NCI-H2196 treated with DMSO at 0.1 percent for 48 hours (cell line): ENCODE measurements around the gene STUB1.
"Not testable (repeated sequence)": the region's sequence is repeated elsewhere in the genome, so short reads cannot be mapped to it uniquely, and the experiment has no call there.

ENCODE experiments used
- DNase-seq: peaks from one replicate; lab custom pipeline; 2025; ENCODE audit not compliant: unreplicated experiment; lab: John Stamatoyannopoulos, UW

STUB1 gene

DNA sequence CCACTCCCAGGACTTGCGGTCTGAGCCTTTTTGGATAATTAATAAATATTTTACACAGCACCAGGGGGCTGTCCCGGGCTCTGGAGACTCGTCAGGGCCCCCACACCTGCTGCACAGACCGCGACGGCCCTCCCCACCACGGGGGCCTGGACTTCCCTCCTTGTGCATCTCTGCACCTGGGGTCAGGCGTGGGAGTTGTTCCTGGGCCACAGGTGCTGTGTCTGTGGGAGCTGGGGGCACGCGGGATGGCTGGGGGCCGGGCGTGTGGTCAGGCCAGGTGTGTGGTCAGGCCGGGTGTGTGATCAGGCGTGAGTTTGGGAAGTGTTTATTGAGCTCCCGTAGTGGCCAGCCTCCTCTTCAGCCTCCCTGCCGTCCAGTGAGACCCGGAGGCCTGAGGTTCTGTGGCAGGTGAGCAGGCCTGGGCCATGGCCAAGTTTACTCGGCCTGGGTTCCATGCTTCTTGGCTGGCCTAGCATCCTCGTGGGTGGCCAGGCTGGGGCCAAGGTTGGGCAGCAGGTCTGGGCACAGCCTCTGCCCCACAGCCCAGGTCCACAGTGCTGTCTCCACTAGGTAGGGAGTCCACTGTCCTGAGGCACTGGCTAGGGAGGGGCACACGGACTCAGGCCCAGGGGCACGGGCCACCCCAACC, 1.9 kb upstream of the STUB1 start:
- peak; percentile 21 for DNase-seq

DNA sequence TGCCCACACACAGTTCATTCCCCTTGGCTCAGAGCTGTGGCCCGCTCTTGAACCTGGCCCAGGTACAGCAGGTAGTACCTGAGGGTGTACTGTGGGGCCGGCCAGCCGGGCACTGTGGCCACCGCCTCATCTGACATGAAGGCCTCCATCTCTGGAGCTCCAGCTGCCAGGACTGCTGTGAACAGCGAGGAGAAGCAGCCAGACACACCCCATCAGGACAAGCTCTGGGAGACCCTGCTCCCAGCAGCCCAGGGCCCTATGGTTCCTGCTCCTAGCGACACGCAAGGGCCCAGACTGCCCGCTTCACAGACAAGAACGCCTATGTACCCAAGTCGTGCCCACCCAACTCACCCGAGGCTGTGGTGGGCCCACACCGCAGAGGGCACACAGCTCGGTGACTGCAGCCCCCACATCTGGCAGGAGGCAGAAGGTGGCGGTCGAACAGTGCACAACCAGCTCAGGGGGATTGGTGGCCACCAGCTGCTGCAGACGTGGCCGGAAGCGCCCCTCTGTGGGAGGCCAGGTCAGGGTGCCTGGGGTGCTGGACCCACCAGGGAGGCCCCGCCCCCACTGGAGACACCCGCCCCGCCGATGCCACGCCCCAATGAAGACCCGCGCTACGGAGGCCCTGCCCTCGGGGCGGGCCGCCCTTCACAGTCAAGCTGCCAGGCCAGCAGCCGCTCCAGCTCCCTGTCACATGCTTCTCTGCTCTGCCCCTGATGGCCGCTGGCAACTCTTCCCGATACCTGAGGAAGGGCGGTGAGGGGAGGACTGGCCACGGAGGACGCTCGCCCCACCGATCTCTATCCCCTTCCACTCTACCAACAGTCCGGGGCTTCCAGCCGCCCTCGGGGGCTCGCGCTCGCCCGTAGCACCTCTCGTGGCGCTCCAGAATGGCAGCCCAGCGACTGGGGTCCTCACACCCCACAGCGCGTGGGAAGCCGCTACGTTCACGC, 1.1 kb upstream of the STUB1 start:
- DNase-seq = peak; percentile 67

DNA sequence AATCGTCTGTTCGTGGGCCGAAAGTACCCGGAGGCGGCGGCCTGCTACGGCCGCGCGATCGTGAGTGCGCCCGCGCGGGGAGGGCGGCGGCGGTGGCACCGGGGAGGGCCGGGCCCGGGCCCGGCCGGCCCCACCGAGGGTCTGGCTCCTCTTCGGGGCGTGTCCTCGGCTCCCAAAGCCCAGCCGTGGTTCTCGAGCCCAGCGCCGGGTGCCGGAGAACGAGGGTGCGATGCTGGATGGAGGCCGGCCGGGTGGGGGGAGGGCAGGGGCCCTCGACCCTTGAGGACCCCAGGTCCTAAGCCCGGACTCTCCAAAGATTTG, 375 bp downstream of the STUB1 start:
- no peak for DNase-seq

DNA sequence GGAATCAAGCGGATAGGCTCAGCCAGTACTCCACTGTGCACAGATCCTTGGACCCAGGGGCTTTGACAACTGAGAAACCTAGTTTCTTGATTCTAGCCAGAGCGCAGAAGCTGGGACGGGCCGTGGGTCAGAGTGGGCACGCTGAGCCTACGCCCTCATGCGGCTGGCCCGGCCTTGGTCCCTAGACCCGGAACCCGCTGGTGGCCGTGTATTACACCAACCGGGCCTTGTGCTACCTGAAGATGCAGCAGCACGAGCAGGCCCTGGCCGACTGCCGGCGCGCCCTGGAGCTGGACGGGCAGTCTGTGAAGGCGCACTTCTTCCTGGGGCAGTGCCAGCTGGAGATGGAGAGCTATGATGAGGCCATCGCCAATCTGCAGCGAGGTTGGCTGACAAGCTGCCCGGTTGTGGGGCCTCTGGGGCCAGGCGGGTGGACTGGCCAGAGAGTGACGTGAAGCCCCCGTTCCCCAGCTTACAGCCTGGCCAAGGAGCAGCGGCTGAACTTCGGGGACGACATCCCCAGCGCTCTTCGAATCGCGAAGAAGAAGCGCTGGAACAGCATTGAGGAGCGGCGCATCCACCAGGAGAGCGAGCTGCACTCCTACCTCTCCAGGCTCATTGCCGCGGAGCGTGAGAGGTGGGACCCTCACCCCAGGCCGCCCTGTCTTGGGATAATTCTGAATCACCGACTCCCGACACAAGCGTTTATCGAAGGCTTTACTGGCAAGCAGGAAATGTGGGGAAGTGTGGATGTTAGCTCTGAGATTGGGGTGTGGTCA, 946 bp downstream of the STUB1 start:
- no peak for DNase-seq

DNA sequence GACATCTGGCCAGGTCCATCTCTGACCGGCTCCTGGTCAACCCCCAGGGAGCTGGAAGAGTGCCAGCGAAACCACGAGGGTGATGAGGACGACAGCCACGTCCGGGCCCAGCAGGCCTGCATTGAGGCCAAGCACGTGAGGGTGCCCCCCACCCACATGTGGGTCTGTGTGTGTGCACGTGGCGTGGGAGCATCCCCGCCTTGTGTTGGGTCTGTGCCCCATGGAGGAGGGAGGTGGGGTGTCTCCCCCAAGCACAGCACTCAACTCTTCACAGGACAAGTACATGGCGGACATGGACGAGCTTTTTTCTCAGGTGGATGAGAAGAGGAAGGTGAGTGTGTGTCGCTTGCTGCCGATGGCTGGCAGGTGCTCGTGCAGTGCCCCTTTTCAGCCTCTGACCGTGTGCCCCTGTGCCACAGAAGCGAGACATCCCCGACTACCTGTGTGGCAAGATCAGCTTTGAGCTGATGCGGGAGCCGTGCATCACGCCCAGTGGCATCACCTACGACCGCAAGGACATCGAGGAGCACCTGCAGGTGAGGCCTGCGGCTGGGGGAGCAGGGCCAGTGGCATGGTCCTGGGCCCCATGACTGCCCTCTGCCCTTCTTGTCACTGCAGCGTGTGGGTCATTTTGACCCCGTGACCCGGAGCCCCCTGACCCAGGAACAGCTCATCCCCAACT, 1.7 kb downstream of the STUB1 start:
- no peak for DNase-seq

DNA sequence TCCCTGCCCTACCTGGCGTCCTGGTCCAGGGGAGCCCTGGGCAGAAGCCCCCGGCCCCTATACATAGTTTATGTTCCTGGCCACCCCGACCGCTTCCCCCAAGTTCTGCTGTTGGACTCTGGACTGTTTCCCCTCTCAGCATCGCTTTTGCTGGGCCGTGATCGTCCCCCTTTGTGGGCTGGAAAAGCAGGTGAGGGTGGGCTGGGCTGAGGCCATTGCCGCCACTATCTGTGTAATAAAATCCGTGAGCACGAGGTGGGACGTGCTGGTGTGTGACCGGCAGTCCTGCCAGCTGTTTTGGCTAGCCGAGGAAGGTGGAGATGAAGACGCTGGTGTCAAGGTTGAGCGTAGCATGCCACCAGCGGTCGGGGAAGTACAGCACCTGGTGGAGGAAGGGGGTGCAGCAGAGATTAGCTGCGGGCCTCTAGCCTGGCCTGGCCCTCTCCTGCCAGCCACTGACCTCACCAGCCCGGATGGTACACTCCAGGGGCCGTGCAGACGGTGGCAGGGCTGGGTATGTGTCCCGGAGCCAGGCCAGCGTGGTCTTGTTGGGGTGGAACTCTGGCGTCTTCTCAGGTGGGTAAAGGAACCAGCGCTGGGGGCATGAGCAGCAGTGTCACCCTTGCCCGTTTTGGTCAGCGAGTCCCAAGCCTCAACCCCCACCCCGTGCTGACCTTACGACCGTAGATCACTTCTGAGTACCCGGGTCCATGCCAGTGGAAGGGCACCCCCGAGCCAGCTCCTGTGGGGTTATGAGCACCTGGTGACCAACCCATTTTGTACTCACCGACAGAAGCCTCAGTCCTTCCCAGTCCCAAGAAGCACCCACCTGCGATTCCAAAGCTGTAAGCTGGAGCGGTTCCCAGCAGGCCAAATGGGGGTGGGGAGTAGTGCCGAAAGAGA, 2.5 kb downstream of the STUB1 start:
- DNase-seq = no peak

DNA sequence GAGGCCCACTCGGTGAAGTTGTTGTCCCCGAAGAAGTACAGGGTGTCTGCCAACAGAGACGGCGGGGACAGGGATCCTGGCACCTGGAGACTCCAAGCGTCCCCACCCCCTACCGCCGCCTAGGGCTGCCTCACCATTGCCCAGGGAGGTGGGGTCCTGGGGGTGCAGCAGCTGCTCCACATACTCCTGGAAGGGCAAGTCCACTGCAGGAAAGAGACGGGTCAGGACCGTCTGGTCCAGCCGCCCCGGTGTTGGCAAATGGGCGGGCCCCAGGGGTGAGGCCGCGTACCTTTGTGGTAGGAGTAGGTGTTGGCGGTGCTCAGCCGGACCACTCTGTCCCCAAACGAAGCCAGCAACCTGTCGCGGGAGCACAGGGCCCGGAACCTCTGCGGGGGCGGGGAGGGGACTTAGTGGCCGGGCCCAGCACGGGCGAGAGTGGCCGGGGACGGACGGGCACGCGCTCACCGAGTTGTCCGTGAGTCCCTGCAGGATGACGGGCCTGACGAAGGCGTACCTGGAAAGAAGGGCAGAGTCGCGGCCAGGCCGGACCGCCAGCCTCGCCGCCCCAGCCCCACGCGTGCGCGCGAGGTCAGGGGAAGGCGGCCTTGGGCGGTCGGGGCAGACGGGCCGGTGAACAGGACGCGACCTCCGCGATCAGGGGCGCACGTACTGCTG, 3.3 kb downstream of the STUB1 start:
- DNase-seq = no peak

DNA sequence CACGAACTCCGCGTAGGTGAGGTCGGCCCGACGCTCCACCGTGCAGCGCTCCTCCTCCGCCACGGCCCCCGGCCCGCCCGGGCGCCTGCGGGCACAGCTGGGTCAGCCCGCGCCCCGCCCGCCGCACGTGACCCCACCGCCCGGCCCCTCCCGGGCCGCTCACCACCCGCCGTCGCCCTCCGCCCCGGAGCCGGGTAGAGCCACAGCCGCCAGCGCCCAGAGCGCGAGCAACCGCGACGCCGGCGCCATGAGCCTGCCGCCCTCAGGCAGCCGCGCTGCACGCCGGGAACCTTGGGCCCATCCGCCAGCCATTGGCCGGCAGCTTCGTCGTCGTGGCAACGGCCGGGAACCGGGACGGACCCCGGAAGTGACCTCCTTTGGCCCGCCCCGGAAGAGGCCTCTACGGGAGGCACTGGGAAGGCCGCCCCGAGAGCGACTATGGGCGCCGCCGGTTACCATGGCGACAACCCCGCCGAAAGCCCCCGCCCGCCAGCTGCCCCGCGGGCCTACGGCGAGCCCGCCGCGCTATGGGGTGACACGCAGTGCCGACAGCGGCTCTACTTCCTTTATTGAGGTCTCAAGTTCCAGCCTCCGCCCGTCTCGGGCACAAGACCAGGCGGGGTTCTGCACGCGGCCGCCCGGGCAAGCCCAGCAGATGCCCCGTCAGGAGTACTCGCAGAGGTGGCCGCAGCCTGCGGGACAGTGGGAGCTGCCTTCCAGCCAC, 4.0 kb downstream of the STUB1 start, which contains the start of gene JMJD8:
Gene JMJD8, minus strand, starts transcription at position 264 of the 724 bp plus-strand sequence. Its CDS starts 15 bp downstream, at position 249.
- DNase-seq = peak; percentile 95

DNA sequence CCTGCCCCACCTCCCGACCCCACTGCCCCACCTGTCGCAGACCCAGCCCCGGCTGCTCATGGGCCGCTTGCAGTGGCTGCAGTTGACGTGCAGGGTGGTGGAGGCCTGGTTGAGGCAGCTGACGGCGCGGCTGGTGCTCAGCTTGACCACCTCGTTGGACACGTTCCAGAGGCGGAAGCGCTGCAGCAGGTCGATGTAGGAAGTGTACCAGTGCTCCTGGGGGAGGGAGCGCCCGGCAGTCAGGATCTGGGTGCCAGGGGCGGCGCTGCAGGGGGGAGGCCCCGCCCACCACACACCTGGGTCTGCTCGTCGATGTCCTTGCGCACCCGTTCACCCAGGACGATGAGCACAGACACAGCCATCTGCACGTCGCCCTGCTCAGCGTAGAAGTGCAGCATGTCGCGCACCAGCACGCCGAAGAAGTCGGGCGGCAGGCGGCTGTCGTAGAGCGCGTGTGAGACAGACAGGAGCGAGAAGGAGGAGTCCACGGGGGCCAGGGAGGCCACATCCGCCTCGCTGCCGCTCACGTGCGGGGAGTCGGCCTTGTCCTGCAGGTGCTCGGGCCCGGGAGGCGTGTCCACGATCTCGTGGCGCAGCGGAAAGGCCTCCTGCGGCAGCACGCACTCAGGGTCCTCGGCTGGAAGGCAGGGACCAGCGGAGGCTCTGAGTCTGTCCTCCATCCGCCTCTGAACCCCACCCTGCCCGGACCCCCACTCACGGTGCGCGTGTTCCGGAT, 4.9 kb downstream of the STUB1 start:
- DNase-seq = peak; percentile 91

DNA sequence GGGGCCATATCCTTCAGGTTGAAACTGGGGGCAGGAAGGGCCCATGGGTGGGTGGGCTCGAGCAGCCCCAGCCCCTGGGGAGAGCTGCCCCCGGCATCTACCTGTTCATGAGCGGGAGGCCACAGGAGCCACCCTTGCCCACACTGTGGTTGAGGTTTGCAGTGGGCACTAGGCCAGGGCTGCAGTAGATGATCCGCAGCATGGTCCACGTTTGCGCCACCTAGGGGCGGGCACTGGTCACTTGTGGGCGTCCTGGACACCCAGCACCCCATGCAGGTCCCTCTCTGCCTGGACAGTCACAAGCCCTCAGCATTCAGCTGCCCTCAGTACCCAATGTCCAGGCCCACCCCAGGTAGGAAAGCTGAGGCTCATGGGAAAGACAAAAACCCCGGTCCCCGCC, 5.8 kb downstream of the STUB1 start:
- peak; percentile 41 for DNase-seq

DNA sequence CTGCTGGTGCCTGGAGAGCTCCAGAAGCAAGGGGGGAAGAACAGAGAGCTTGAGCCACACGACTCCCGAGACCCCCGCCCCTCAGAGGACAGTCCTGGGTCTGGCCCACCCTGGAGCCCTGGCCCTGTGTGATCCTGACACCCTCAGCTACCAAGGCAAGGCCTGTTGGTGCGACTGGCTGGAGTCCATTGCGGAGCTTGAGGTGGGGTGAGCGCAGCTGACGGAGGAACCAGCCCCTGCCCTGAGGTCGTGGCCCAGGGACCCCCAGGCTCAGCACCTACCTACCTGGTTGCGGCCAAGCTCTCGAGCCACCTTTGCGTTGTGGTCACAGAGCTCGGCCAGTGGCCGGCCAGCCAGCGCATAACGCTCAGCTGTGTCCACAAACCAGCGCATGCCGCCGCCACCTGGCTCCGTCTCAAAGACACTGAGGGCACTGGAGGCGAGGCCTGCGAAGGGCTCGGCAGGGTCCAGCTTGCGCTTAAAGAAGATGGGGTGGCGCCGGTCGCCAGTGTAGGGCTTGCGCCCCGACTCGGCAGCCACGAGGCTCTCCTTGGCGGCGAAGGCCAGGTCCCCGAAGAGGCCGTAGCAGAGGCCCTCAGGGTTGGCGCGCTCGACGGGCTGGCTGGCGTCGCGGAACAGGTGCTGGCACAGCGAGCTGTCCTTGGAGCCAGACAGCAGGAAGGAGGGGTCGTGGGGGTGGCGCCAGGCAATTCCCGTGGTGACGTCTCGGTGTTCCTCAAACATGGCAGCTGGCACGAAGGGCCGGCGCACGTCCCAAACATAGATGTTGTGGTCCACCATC, 6.5 kb downstream of the STUB1 start:
- no peak for DNase-seq

DNA sequence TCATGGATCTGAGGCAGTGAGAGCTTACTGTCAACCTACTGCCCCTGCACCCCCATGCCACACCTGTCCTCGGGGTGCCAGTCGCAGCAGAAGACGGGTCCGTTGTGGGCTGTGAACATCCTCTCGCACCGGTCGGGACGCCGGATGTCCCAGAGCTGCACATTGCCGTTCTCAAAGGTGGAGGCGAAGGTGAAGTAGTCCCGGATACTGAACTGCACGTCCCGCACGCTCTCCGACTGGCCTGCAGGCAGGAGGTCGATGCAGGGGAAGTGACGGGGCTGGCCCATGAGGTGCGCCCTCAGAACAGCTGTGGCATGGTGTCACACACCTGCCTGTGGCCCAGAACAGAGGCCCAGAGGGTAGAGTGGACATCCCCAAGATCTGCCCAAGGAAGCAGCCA, 7.3 kb downstream of the STUB1 start:
- no peak for DNase-seq

DNA sequence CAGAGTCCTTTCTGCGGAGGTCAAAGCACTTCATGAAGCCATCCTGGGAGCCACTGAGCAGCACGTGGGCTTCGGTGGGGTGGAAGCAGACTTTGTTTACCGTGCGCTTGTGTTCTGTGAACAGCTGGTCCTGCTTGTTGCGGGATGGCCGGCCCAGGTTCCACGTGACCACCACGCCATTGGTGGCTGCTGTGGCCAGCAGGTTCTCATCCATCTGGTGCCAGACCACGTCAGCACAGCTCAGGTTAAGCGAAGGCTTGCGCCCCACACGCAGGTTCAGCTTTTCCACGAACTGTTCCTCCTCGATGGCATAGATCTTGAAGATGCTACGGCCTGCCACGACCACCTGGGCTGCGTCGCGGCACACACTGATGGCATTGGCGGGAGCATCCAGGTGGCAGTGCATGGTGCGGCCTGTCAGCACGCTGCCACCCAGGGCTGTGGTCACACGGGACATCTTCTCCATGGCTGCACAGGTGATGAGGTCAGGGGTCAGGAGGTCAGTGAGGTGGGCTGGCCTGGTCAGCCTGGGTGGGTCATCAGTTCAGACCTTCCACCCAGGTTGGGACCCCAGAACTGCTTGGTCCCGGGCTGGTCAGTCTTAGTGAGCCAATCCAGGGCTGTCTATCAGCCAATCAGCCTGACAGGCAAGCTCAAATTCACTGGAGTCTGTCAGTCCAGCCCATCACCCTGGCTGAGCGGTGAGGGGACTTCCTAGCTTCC, 9.1 kb downstream of the STUB1 start:
- no peak for DNase-seq

DNA sequence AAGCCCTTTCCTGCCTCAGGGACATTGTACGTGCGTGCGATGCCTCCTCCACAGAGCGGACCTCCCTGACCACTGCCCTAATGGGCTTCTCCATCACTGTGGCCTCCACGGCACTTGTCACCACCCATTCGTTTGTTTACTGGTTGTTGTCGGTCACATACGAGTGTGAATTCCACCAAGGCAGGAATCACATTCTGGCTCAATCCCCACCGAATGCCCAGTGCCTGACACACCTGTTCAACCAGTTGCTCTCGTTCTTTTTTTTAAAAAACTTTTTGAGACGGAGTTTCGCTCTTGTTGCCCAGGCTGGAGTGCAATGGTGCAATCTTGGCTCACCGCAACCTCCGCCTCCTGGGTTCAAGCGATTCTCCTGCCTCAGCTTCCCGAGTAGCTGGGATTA, 11.0 kb downstream of the STUB1 start:
- not testable (repeated sequence) for DNase-seq

DNA sequence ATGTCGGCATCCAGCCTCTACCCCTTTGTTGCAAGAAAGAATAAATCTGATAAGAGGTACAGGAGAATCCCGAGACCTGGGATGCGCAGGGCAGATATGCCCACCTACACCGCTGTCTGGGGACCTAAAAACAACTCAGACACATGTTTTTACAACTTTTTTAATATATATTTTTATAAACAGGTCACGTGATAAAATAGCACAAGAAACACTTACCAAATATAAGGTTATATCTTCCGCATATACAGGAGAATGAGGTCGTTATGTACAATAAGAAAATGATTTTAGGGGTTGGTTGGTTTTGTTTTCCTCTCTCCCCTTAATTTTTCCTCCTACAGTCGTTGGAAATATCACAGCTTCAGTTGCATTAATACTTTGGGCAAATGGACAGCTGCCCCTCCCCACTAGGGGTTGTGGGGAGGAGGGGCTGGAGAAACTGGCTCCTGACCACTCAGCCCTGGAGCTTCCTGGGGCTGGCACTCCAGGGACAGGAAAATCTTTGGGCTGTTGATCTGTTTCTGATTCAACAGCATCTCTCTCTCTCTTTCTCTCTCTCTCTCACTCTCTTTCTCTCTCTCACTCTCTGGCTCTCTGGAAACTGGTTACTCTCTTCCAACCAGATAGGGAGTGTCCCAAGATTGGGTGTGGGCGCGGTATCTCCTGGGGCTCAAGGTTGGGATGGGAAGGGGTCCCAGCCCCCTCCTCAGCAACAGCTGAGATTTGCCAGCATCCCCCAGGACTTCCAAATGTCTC, 12.3 kb downstream of the STUB1 start:
- no peak for DNase-seq

DNA sequence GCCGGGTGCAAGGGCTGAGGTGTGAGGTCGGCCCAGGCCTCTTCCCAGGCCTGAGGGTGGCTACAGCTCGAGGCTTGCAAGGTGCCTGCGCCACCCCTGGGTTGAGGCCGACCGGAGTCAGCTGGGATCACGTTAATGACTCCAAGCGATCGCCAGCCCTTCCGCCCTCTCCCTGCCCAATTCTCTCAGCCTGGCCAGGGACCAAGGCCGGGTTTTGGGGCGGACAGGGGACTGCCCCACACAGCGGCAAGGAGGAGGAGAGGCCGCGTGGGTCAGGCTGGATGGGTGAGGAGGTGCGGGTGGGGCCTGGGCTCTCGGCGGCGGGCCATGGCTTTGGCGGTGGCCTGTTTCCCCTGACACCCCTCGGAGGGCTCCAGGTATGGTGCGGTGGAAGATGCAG, 13.2 kb downstream of the STUB1 start:
- DNase-seq = no peak
